Measurements from ENCODE around the gene NR1H4.

DNA sequence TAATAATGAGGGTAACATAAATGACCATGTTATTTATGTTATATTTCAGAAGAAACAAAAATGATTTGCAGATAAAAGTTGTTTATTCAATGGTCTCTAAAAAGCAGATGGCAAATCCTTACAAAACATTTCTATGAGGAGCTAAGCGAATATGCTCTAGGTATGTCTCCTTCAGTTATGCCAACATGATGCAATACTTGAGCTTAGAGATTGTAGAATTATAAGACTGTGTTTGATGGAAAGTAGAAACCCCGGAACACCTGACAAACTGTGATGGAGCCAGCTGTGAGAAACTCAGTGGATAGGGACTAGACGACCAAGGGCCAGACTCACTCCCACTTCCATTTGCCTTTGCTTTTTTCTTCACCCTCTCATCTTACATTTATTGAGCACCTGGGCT, 17.8 kb upstream of the NR1H4 start:
- TF ChIP-seq, protein P1, sequence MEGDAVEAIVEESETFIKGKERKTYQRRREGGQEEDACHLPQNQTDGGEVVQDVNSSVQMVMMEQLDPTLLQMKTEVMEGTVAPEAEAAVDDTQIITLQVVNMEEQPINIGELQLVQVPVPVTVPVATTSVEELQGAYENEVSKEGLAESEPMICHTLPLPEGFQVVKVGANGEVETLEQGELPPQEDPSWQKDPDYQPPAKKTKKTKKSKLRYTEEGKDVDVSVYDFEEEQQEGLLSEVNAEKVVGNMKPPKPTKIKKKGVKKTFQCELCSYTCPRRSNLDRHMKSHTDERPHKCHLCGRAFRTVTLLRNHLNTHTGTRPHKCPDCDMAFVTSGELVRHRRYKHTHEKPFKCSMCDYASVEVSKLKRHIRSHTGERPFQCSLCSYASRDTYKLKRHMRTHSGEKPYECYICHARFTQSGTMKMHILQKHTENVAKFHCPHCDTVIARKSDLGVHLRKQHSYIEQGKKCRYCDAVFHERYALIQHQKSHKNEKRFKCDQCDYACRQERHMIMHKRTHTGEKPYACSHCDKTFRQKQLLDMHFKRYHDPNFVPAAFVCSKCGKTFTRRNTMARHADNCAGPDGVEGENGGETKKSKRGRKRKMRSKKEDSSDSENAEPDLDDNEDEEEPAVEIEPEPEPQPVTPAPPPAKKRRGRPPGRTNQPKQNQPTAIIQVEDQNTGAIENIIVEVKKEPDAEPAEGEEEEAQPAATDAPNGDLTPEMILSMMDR (IDR thresholded peaks at IDR 0.05 in 2 of 3, conservative IDR thresholded peaks at IDR 0.05 in 1 of 3; ENCODE audit: insufficient read depth in 2 of 3, low read depth in 1 of 3, low read length in 3 of 3) = no peak
- TF ChIP-seq, protein P2, sequence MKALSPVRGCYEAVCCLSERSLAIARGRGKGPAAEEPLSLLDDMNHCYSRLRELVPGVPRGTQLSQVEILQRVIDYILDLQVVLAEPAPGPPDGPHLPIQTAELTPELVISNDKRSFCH (CRISPR knock-in tag; IDR thresholded peaks at IDR 0.05) = no peak
- TF ChIP-seq, protein P2 (tag; IDR thresholded peaks at IDR 0.05) = no peak
- no peak for TF ChIP-seq EP300 (IDR thresholded peaks at IDR 0.05; ENCODE audit: low read length)
- TF ChIP-seq ZKSCAN1 (IDR thresholded peaks at IDR 0.05; ENCODE audit: low read depth, low read length) = no peak
- no peak for TF ChIP-seq CHD1 (IDR thresholded peaks at IDR 0.05; ENCODE audit: low read length)

All from K562 (cell line).